Panc1 (cell line): ENCODE results near the gene DAGLA. TPM values are rescaled to one million over a fixed set of nuclear protein-coding genes. Genes with fewer than 3 reads are reported as not detected.

Experiments used
- ATAC-seq: fragments of 200-7000 bp; cut with Tn5 transposase; 2 replicates; pipeline ENCODE4 v1.9.1; 2020; ENCODE audit warnings: mild to moderate bottlenecking, moderate library complexity
- BruUV-seq: library from RNA; stranded (reverse); fragments of 400-500 nt; replicated peaks from 2 replicates; lab custom pipeline; 2021; lab: Mats Ljungman, UMichigan
- CTCF ChIA-PET: fragments of 300-600 bp; sonication (Branson Sonifier 250); formaldehyde crosslinking; loops from one replicate; lab custom pipeline; 2022; ENCODE audit warnings: antibody characterized with exemption; lab: Charles Lee
- POLR2A ChIA-PET: fragments of 300-600 bp; sonication (Branson Sonifier 250); formaldehyde crosslinking; loops from one replicate; lab custom pipeline; 2022; ENCODE audit warnings: antibody characterized with exemption; lab: Charles Lee
- DNase-seq: peaks from one replicate; pipeline ENCODE4 v3.0.0-alpha.2; 2010; ENCODE audit warnings: low read depth, low spot score
- H3K27ac ChIP-seq: 2 replicates; pipeline ENCODE4 v1.5.1; 2011; ENCODE audit warnings: mild to moderate bottlenecking, low read length, inconsistent platforms
- H3K27me3 ChIP-seq: fragments of 200-500 bp; sonication (Bioruptor generic); 2 replicates; pipeline ENCODE4 v1.6.0; 2014; ENCODE audit warnings: low read length, inconsistent platforms; ENCODE audit not compliant: control insufficient read depth, insufficient read depth
- H3K36me3 ChIP-seq: fragments of 200-500 bp; sonication (Bioruptor generic); 2 replicates; pipeline ENCODE4 v1.5.1; 2014; ENCODE audit warnings: inconsistent platforms, mild to moderate bottlenecking, low read length, moderate library complexity; ENCODE audit not compliant: control insufficient read depth, insufficient read depth
- H3K4me1 ChIP-seq: 2 replicates; pipeline ENCODE4 v1.5.1; 2011; ENCODE audit warnings: inconsistent platforms, mild to moderate bottlenecking, low read length, moderate library complexity; ENCODE audit not compliant: control insufficient read depth, insufficient read depth
- H3K4me3 ChIP-seq, 2 experiments: 2 replicates each; pipeline ENCODE4 v1.5.1; 2011 to 2012; ENCODE audit warnings: low read depth in 2 of 2, low read length in 2 of 2, mild to moderate bottlenecking in 2 of 2, inconsistent platforms in 1 of 2, moderate library complexity in 1 of 2
- H3K9me3 ChIP-seq: fragments of 200-500 bp; sonication (Bioruptor generic); 2 replicates; pipeline ENCODE4 v1.5.1; 2014; ENCODE audit warnings: low read depth, mild to moderate bottlenecking, inconsistent platforms, low read length, moderate library complexity; ENCODE audit not compliant: control insufficient read depth, insufficient read depth
- CTCF ChIP-seq: fragments of 450-650 bp; IDR thresholded peaks from 2 replicates; pipeline ENCODE4 v1.5.1; 2017; ENCODE audit warnings: mild to moderate bottlenecking
- POLR2AphosphoS5 ChIP-seq: IDR thresholded peaks from 2 replicates; pipeline ENCODE4 v1.6.1; 2012; ENCODE audit warnings: mild to moderate bottlenecking, low read depth, low read length, moderate library complexity
- SIN3A ChIP-seq: IDR thresholded peaks from 2 replicates; pipeline ENCODE4 v1.6.1; 2012; ENCODE audit warnings: low read depth, mild to moderate bottlenecking, low read length, moderate library complexity, borderline replicate concordance; ENCODE audit not compliant: insufficient read depth
- TCF7L2 ChIP-seq: IDR thresholded peaks from 2 replicates; pipeline ENCODE4 v1.6.1; 2011; ENCODE audit warnings: mild to moderate bottlenecking, low read depth, low read length, inconsistent platforms
- in situ Hi-C: cut with HindIII; loops from 2 replicates; pipeline ENCODE4 v1.10.0; 2016; ENCODE audit warnings: low sequenced_read_pairs, low pct_unique_long_range_greater_than_20kb
- intact Hi-C: fragments of 100-400 bp; cut with micrococcal nuclease; formaldehyde crosslinking; loops from one replicate; pipeline ENCODE4 v1.10.0; 2022; ENCODE audit not compliant: unreplicated experiment
- total RNA-seq: library from RNA; stranded (reverse); gene quantifications from one replicate; pipeline ENCODE4 v1.2.1, GENCODE V29; 2021; ENCODE audit not compliant: unreplicated experiment
- TF ChIP-seq, protein P1 (sequence below), 2 experiments: IDR thresholded peaks; 2 replicates each; pipeline ENCODE4 v1.6.1; 2011 to 2012; ENCODE audit warnings: low read depth in 2 of 2, control low read depth in 1 of 2, low read length in 1 of 2, mild to moderate bottlenecking in 1 of 2, moderate library complexity in 1 of 2; ENCODE audit not compliant: insufficient read depth in 1 of 2

DAGLA gene
- total RNA-seq, 1 experiment from 2014 or later = 6.4 TPM

DNA sequence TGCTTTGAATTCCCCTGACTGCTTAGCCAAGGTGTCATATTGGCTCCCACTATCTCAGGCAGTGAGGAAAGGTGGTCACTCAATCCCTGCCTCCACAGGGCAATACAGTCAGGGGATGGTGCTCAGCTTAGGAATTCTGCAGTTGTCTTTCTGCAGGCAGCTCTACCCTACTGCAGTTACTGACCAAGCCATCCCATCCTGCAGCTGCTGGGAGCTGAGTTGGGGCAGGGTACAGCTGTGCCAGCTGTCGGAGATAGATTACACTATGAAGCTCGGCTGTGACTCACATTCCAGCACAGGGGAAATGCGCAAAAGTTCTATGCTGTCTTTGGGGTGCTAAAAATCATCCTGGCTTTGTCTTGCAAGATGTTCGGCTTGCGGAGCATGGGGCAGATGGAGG is 4.4 kb upstream of the DAGLA start:
- DNase-seq = no peak
- no peak overlapping the region for H3K27ac ChIP-seq
- no peak for ATAC-seq
- H3K4me3 ChIP-seq = no peak overlapping the region
- BruUV-seq = no TSS peak
- H3K36me3 ChIP-seq = no peaks in the 10 kb centered on the region
- 0 out of 2 replicates have a peak, but pooled peaks cover 2% of the 10 kb centered on the region for H3K27me3 ChIP-seq
- H3K9me3 ChIP-seq = no peaks in the 10 kb centered on the region
- in situ Hi-C loops = no loop called here
- intact Hi-C loops = no loop called here
- ChIA-PET CTCF (no interaction called here), POLR2A (no interaction called here)
- TF ChIP-seq, protein P1, sequence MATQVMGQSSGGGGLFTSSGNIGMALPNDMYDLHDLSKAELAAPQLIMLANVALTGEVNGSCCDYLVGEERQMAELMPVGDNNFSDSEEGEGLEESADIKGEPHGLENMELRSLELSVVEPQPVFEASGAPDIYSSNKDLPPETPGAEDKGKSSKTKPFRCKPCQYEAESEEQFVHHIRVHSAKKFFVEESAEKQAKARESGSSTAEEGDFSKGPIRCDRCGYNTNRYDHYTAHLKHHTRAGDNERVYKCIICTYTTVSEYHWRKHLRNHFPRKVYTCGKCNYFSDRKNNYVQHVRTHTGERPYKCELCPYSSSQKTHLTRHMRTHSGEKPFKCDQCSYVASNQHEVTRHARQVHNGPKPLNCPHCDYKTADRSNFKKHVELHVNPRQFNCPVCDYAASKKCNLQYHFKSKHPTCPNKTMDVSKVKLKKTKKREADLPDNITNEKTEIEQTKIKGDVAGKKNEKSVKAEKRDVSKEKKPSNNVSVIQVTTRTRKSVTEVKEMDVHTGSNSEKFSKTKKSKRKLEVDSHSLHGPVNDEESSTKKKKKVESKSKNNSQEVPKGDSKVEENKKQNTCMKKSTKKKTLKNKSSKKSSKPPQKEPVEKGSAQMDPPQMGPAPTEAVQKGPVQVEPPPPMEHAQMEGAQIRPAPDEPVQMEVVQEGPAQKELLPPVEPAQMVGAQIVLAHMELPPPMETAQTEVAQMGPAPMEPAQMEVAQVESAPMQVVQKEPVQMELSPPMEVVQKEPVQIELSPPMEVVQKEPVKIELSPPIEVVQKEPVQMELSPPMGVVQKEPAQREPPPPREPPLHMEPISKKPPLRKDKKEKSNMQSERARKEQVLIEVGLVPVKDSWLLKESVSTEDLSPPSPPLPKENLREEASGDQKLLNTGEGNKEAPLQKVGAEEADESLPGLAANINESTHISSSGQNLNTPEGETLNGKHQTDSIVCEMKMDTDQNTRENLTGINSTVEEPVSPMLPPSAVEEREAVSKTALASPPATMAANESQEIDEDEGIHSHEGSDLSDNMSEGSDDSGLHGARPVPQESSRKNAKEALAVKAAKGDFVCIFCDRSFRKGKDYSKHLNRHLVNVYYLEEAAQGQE (IDR thresholded peaks at IDR 0.05; ENCODE audit: insufficient read depth in 1 of 2, low read depth in 2 of 2, low read length in 1 of 2) = no peak
- TF ChIP-seq TCF7L2 = no peak
- no peak for TF ChIP-seq SIN3A
- no peak for TF ChIP-seq POLR2AphosphoS5
- TF ChIP-seq CTCF = no peak
- no peaks in the 10 kb centered on the region for H3K4me1 ChIP-seq

DNA sequence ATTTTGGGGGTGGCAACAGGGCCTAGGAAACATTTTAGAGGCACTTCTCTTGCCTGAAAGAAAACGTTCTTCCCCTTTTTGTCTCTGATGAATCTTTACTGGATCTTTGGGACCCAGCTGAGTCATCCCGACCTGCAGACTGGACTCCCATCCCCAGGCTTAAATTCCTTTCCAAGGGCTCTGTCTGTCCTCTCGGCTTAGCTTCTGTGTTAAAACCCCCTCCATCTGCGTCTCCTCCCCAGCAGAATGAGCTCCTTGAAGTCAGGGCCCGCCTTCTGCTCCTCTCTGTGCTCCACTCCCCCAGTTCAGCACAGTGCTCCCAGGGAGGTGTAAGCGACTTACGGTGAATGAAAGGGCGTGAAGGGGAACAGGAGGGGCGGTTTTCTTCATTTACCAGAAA is 895 bp upstream of the DAGLA start:
- ChIA-PET CTCF (no interaction called here), POLR2A (no interaction called here)
- no peaks in the 10 kb centered on the region for H3K27me3 ChIP-seq
- H3K9me3 ChIP-seq = no peaks in the 10 kb centered on the region
- peaks cover 20% of the 10 kb centered on the region for H3K4me1 ChIP-seq
- H3K27ac ChIP-seq = no peak overlapping the region
- ATAC-seq (no peak), DNase-seq (no peak)
- TF ChIP-seq CTCF = no peak
- TF ChIP-seq, protein P1 (IDR thresholded peaks at IDR 0.05; ENCODE audit: insufficient read depth in 1 of 2, low read depth in 2 of 2, low read length in 1 of 2) = no peak
- TF ChIP-seq SIN3A = no peak
- no peak for TF ChIP-seq POLR2AphosphoS5
- TF ChIP-seq TCF7L2 = no peak
- intact Hi-C loops = no loop called here
- in situ Hi-C loops = no loop called here
- no peak overlapping the region for H3K4me3 ChIP-seq
- no TSS peak for BruUV-seq
- H3K36me3 ChIP-seq = no peaks in the 10 kb centered on the region
